ENCODE data around the gene IQCE. TPM values are rescaled to one million over a fixed set of nuclear protein-coding genes. Genes with fewer than 3 reads are reported as not detected.

The IQCE gene
- total and polyA plus RNA-seq, 10 of the 15 experiments (the other 5 are each of a cell fraction or from before 2014, with no cell fraction given), result 0.37 to 8.1 (median 3.7) TPM

DNA sequence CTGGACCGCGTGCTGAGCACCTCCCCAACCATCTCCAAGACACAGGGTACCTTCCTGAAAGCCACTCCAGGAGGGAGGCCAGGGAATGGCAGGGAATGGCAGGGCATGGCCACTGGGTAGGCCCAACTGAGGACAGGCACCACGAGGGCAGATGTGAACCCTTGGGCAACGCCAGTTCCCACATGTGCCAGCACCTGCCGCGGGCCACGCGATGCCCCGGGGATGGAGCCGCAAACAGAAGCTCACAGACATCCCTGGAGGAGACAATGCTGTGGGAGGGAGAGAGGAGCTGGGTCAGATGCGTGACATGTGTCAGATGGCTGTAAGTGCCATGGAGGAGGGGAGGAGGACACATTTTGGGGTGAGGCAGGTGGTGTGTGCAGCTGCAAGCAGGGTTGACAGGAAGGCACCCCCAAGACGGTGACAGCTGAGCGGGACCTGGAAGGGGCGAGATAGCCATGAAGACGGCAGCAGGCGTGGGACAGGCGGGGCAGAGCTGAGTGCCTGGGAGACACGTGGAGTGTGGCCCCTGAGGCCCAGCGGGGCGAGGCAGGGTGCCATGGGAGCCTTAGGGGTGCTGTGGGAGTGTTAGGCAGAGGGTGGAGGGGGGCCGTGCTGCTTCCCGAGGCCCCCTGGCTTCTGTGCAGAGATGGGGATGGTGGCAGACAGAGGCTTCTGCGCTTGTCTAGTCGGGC lies 27.7 kb downstream of the IQCE start:
- no peaks in the 10 kb centered on the region for H3K27me3 ChIP-seq (replicated peaks in 1 of 2; ENCODE audit: control insufficient read depth in 2 of 2, insufficient read depth in 2 of 2, low read length in 1 of 2)
- in situ Hi-C loops (cut with MboI), result no loop called here
- H3K36me3 ChIP-seq (ENCODE audit: control insufficient read depth in 2 of 2, insufficient read depth in 2 of 2, low read length in 1 of 2), result peaks cover 1 to 3% of the 10 kb centered on the region in 2 experiments; a peak in 2 of 4 replicates
- no TSS peak for BruUV-seq (replicated peaks)
- 80% methylated on average over 24 of the region's 24 CpGs for WGBS (ENCODE audit: insufficient coverage, insufficient replicate concordance, low lambda C conversion rate, missing lambda C conversion rate)
- TF ChIP-seq EP300 (IDR thresholded peaks at IDR 0.05; ENCODE audit: borderline replicate concordance in 1 of 2, control insufficient read depth in 1 of 2, low read depth in 2 of 2, low read length in 2 of 2) (no peak), ZNF384 (IDR thresholded peaks at IDR 0.05; ENCODE audit: borderline replicate concordance, low read depth, low read length) (no peak), YBX1 (IDR thresholded peaks at IDR 0.05) (no peak), DPF2 (IDR thresholded peaks at IDR 0.05) (no peak), CHD4 (IDR thresholded peaks at IDR 0.05) (no peak), RAD21 (IDR thresholded peaks at IDR 0.05; ENCODE audit: insufficient read depth, low read depth, low read length) (no peak)
- TF ChIP-seq, protein P1, sequence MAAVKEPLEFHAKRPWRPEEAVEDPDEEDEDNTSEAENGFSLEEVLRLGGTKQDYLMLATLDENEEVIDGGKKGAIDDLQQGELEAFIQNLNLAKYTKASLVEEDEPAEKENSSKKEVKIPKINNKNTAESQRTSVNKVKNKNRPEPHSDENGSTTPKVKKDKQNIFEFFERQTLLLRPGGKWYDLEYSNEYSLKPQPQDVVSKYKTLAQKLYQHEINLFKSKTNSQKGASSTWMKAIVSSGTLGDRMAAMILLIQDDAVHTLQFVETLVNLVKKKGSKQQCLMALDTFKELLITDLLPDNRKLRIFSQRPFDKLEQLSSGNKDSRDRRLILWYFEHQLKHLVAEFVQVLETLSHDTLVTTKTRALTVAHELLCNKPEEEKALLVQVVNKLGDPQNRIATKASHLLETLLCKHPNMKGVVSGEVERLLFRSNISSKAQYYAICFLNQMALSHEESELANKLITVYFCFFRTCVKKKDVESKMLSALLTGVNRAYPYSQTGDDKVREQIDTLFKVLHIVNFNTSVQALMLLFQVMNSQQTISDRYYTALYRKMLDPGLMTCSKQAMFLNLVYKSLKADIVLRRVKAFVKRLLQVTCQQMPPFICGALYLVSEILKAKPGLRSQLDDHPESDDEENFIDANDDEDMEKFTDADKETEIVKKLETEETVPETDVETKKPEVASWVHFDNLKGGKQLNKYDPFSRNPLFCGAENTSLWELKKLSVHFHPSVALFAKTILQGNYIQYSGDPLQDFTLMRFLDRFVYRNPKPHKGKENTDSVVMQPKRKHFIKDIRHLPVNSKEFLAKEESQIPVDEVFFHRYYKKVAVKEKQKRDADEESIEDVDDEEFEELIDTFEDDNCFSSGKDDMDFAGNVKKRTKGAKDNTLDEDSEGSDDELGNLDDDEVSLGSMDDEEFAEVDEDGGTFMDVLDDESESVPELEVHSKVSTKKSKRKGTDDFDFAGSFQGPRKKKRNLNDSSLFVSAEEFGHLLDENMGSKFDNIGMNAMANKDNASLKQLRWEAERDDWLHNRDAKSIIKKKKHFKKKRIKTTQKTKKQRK (IDR thresholded peaks at IDR 0.05; ENCODE audit: low read depth, low read length), result no peak
- H3K9me3 ChIP-seq (replicated peaks; ENCODE audit: control insufficient read depth, insufficient read depth, low read length), result no peaks in the 10 kb centered on the region
- RAD21 ChIA-PET (ENCODE audit: unreplicated experiment), result no interaction called here
- CTCF ChIA-PET, result no interaction called here
- H2AFZ ChIP-seq (ENCODE audit: control insufficient read depth, low read depth, low read length), result no peak overlapping the region
- no peak overlapping the region for H3K4me2 ChIP-seq (ENCODE audit: control insufficient read depth, insufficient read depth)
- DNase-seq (ENCODE audit: low read depth, low spot score) (no peak), ATAC-seq (no peak), FAIRE-seq (no peak)
- POLR2A ChIA-PET, result interaction anchor here (0.8 kb wide), 1 partner anchor 23 kb away, joined by 5 read pairs; no protein-coding TSS in a partner anchor
- H4K20me1 ChIP-seq (ENCODE audit: control insufficient read depth, insufficient read depth), result no peaks in the 10 kb centered on the region
- no peak overlapping the region for H3K27ac ChIP-seq (ENCODE audit: control insufficient read depth, insufficient read depth)
- intact Hi-C loops (cut with micrococcal nuclease; ENCODE audit: unreplicated experiment), result no loop called here
- SMC1A ChIA-PET (ENCODE audit: uncharacterized antibody, unreplicated experiment), result no interaction called here
- H3K9ac ChIP-seq (ENCODE audit: control insufficient read depth, insufficient read depth, low read length), result no peak overlapping the region
- H3K79me2 ChIP-seq (ENCODE audit: control insufficient read depth, insufficient read depth, low read length), result no peaks in the 10 kb centered on the region
- no peaks in the 10 kb centered on the region for H3K4me1 ChIP-seq (ENCODE audit: control insufficient read depth, insufficient read depth, low read length)
- no peak overlapping the region for H3K4me3 ChIP-seq
